Activated CD8-positive, alpha-beta T cell treated with anti-CD3 and anti-CD28 coated beads for 36 hours (primary cell): ENCODE measurements around the gene MTR. TPM values are rescaled to one million over a fixed set of nuclear protein-coding genes. Genes with fewer than 3 reads are reported as not detected.

Source experiments
- ATAC-seq: fragments of 200-7000 bp; cut with Tn5 transposase; one replicate; pipeline ENCODE4 v1.10.0; 2021; ENCODE audit warnings: mild to moderate bottlenecking, moderate library complexity
- CTCF ChIA-PET: fragments of 350-600 bp; sonication (Branson Sonifier 250); formaldehyde crosslinking; loops from one replicate; lab custom pipeline; 2021; ENCODE audit warnings: antibody characterized with exemption; lab: Charles Lee
- POLR2A ChIA-PET: fragments of 350-600 bp; sonication (Branson Sonifier 250); formaldehyde crosslinking; loops from one replicate; lab custom pipeline; 2021; ENCODE audit warnings: antibody characterized with exemption; lab: Charles Lee
- DNase-seq: peaks from one replicate; pipeline ENCODE4 v3.0.0-alpha.2; 2020
- H3K27ac Mint-ChIP-seq: one replicate; pipeline ENCODE4 v1.8.0; 2021; ENCODE audit warnings: mild to moderate bottlenecking, mixed read lengths
- H3K27me3 Mint-ChIP-seq: one replicate; pipeline ENCODE4 v1.8.0; 2021; ENCODE audit warnings: mixed read lengths
- H3K36me3 Mint-ChIP-seq: one replicate; pipeline ENCODE4 v1.8.0; 2021; ENCODE audit warnings: low read depth, mixed read lengths
- H3K4me1 Mint-ChIP-seq: one replicate; pipeline ENCODE4 v1.8.0; 2021; ENCODE audit warnings: low read depth, mixed read lengths
- H3K4me3 Mint-ChIP-seq: one replicate; pipeline ENCODE4 v1.8.0; 2021; ENCODE audit warnings: mild to moderate bottlenecking, moderate library complexity, mixed read lengths
- H3K9me3 Mint-ChIP-seq: one replicate; pipeline ENCODE4 v1.8.0; 2021; ENCODE audit warnings: mixed read lengths
- intact Hi-C: fragments of 100-400 bp; cut with micrococcal nuclease; formaldehyde crosslinking; loops from one replicate; pipeline ENCODE4 v1.10.0; 2022
- total RNA-seq, 2 experiments: library from RNA; stranded (reverse); gene quantifications; one replicate each; pipeline ENCODE4 v1.2.3, GENCODE V29; 2021
- TF ChIP-seq, protein P1 (sequence below): fragments of 200-600 bp; IDR thresholded peaks from one replicate; pipeline ENCODE4 v1.8.0; 2022; ENCODE audit warnings: antibody characterized with exemption, mild to moderate bottlenecking

MTR gene
- total RNA-seq, 2 experiments from 2014 or later: 72.4 to 72.7 TPM

DNA sequence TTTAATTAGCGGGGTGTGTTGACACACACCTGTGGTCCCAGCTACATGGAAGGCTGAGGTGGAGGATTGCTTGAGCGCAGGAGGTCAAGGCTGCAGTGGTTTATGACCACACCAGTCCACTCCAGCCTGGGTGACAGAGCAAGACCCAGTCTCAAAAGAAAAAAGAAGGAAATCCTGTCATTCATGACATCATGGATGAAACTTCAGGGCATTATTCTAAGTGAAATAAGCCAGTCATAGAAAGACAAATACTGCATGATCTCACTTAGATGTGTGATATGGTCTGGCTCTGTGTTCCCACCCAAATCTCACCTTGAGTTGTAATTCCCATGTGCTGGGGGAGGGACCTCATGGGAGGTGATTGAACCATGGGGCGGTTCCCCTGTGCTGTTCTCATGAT is 126.5 kb downstream of the MTR start:
- CTCF ChIA-PET: no interaction called here
- Mint-ChIP-seq H3K4me3 (no peak overlapping the region), H3K27ac (no peak overlapping the region), H3K9me3 (peaks cover 11% of the 10 kb centered on the region), H3K4me1 (no peaks in the 10 kb centered on the region), H3K27me3 (peaks cover under 1% of the 10 kb centered on the region), H3K36me3 (peaks cover 11% of the 10 kb centered on the region)
- ATAC-seq (no peak), DNase-seq (no peak)
- intact Hi-C loops: no loop called here
- TF ChIP-seq, protein P1, sequence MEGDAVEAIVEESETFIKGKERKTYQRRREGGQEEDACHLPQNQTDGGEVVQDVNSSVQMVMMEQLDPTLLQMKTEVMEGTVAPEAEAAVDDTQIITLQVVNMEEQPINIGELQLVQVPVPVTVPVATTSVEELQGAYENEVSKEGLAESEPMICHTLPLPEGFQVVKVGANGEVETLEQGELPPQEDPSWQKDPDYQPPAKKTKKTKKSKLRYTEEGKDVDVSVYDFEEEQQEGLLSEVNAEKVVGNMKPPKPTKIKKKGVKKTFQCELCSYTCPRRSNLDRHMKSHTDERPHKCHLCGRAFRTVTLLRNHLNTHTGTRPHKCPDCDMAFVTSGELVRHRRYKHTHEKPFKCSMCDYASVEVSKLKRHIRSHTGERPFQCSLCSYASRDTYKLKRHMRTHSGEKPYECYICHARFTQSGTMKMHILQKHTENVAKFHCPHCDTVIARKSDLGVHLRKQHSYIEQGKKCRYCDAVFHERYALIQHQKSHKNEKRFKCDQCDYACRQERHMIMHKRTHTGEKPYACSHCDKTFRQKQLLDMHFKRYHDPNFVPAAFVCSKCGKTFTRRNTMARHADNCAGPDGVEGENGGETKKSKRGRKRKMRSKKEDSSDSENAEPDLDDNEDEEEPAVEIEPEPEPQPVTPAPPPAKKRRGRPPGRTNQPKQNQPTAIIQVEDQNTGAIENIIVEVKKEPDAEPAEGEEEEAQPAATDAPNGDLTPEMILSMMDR: no peak
- POLR2A ChIA-PET: no interaction called here

DNA sequence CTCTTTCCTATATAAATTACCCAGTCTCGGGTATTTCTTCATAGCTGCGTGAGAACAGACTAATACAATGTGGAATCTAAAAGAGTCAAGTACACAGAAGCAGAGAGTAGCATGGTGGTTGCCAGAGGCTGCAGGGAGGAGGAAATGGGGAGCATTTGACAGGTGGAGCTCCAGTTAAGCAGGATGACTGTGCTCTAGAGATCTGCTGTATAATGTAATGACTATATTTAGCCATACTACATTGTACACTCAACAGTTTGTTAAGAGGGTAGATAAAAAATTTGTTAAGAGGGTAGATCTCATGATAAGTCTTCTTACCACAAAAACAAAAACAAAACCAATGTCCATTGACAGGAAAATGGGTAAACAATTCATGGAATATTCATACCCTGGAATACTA is 127.1 kb downstream of the MTR start:
- H3K27me3 Mint-ChIP-seq: peaks cover 3% of the 10 kb centered on the region
- POLR2A ChIA-PET: no interaction called here

DNA sequence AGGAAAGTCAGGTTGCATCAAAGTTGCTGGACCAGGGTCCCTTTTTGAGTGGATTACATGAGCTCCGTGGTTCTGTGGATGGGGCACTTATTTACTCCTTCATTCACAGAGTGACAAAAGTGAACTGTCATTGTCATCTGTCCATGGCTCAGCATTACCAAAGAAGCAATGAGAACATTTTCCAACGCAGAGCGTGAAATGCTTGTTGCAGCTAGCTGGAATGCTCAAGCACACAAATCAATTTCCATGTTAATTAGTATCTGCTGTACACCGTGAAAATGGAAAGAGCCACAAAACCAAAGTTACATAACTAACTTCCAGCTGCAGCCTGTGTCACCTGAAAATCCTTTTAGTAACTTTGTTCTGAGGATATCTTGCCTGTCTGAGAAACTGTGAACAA is 130.3 kb downstream of the MTR start:
- H3K9me3 Mint-ChIP-seq: peaks cover 1% of the 10 kb centered on the region
- ChIA-PET CTCF (no interaction called here), POLR2A (no interaction called here)
- TF ChIP-seq, protein P1: no peak
- H3K4me3 Mint-ChIP-seq: no peak overlapping the region
- no peak for ATAC-seq
- H3K4me1 Mint-ChIP-seq: no peaks in the 10 kb centered on the region
- intact Hi-C loops: no loop called here
- no peak for DNase-seq
- no peak overlapping the region for H3K27ac Mint-ChIP-seq
- no peaks in the 10 kb centered on the region for H3K36me3 Mint-ChIP-seq
- peaks cover 5% of the 10 kb centered on the region for H3K27me3 Mint-ChIP-seq

More for the DNA sequence above, 127.1 kb downstream of the MTR start:
- ATAC-seq: no peak
- CTCF ChIA-PET: no interaction called here
- Mint-ChIP-seq H3K9me3 (peaks cover 7% of the 10 kb centered on the region), H3K36me3 (peaks cover 7% of the 10 kb centered on the region), H3K4me3 (no peak overlapping the region), H3K4me1 (no peaks in the 10 kb centered on the region), H3K27ac (no peak overlapping the region)
- TF ChIP-seq, protein P1: no peak
- no peak for DNase-seq
- intact Hi-C loops: no loop called here

DNA sequence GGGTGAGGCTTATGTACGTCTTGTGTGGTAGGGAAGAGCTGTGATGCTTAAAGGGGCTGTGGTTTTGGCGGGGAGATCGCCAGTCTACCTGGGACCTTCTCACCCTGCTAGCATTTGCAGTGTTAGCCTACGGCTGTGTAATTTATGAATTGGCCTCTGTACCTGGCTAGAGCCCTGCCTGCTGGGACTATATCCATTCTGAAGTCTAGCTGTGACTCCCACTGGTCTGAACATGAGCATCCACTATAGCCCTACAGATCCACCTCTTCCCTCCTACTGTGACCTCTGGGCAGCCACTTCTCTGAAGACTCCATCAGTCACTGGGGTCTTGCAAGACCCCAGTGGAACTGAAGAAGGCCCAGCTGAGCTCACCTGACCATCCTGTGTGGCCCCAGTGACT is 135.4 kb downstream of the MTR start:
- CTCF ChIA-PET: no interaction called here
- H3K27ac Mint-ChIP-seq: no peak overlapping the region
- TF ChIP-seq, protein P1: no peak
- no peaks in the 10 kb centered on the region for H3K9me3 Mint-ChIP-seq
- no peak for DNase-seq
- intact Hi-C loops: no loop called here
- POLR2A ChIA-PET: no interaction called here
- no peak overlapping the region for H3K4me3 Mint-ChIP-seq
- H3K27me3 Mint-ChIP-seq: peaks cover 5% of the 10 kb centered on the region
- no peaks in the 10 kb centered on the region for H3K36me3 Mint-ChIP-seq
- no peak for ATAC-seq
- H3K4me1 Mint-ChIP-seq: no peaks in the 10 kb centered on the region

DNA sequence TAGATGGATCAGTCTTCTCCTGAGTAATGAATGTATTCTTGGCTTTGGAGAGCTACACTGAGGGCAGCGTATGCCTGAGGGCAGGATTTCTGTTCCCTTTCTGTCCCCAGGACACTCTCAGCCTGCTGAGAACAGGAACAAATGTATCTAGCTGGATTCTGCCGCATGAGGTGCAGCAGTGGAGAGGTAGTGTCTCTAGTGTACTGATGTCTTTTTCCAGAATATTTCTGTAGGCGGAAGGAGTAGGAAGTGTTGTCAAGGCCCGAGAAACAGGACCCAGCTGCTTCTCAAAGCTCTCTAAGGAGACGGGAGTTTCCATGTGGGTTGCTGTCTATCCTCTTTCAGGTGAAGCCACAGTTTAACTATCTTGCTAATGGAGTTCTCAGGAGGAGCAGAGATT is 143.7 kb downstream of the MTR start:
- Mint-ChIP-seq H3K9me3 (no peaks in the 10 kb centered on the region), H3K4me3 (no peak overlapping the region), H3K4me1 (no peaks in the 10 kb centered on the region), H3K27me3 (peaks cover 8% of the 10 kb centered on the region), H3K27ac (no peak overlapping the region), H3K36me3 (no peaks in the 10 kb centered on the region)
- CTCF ChIA-PET: no interaction called here
- TF ChIP-seq, protein P1: no peak
- POLR2A ChIA-PET: no interaction called here
- intact Hi-C loops: no loop called here
- no peak for ATAC-seq
- no peak for DNase-seq
